ENCODE measurements around the gene NEK6.

The NEK6 gene

DNA sequence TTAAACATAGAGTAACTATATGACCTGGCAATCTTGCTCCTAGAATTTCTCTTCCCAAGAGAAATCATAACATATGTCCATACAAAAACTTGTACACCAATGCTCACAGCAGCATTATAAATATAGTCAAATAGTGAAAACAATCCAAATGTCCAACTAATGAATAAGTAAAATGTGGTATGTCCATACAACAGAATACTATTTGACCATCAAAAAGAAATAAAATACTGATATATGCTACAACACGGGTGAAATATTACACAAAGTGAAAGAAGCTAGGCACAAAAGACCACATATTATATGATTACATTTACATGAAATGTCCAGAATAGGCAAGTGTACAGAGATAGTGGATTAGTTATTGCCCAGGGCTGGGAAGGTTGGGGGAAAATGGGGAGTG lies 116.1 kb downstream of the NEK6 start:
- DNase-seq (ENCODE audit: low read depth in 2 of 2) = no peak

DNA sequence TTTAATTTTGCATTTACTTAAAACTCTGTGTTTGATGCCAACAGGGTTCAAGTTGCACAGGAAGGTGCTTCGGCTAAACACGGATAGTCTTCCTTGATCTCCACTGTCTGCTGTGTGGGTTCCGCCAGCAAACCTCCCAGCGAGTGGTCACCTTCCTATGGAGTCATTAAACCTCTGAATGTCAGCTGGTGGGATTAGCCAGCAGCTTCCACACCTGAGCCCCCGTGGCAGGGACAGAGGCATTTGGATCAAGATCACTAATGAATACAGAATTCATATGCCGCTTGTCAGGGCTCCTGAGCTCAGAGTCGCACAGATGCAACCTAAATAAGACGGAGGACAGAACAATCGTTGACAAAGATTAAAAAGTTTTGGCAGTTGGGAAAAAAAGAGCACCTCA lies 118.0 kb downstream of the NEK6 start:
- no peak for DNase-seq (ENCODE audit: low read depth in 2 of 2)

DNA sequence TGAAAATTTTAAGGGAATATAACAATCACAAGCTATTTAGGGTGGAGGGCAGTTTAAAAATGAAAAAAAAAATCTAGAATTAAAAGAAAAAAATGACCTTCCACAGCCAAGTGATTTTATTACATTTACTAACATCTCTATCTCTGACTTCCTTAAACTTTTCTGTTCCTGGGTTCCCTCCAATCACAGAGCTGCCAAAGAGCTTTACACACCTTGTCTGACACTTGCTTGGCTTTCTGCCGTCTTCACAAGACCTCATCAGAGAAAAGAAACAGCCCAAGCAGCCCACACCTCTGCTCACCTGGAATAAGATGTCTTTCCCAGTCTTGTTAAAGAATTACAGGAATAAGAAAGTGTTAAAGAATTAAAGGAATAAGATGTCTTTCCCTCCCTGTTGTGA lies 118.6 kb downstream of the NEK6 start:
- DNase-seq (ENCODE audit: low read depth in 2 of 2) = no peak

DNA sequence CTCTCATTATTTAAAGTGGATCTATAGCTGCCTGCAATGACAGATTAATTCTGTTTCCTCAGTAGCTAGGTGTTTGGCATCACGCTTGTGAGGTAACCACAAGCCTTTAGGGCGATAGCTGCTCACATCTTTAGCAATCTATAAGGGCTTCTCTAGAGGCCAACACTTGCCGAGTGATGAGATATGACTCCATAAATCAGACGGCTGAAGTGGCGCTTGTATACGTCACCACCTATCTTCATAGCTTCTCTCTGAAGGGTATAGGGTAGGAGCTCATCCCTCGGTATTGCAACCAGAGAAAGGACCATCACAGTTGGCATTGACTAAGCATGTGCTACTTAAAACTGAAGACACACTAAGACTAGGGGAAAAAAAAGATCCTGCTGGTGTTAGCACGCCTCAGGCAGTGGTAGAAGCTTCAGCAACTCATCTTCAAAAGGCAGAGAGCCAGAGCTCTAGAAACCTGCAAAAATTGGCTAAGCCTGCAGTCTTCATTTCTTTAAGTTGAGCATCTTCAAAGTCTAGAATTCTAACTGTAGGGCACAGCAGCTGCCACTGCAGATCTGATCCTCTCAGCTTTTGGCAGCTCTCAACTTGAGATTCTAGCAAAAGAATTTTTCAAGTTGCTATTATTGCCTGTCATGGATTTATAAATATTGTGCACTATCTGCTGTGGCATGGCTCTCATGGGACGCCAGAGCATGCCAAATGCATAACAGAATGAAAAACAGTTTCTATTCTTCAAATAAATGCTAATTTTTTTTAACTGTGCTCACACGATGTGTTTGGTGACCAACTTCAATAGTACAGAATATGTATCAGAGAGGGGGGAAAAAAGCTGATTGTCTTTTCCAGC lies 120.0 kb downstream of the NEK6 start:
- no peak for DNase-seq (ENCODE audit: low read depth in 2 of 2)

DNA sequence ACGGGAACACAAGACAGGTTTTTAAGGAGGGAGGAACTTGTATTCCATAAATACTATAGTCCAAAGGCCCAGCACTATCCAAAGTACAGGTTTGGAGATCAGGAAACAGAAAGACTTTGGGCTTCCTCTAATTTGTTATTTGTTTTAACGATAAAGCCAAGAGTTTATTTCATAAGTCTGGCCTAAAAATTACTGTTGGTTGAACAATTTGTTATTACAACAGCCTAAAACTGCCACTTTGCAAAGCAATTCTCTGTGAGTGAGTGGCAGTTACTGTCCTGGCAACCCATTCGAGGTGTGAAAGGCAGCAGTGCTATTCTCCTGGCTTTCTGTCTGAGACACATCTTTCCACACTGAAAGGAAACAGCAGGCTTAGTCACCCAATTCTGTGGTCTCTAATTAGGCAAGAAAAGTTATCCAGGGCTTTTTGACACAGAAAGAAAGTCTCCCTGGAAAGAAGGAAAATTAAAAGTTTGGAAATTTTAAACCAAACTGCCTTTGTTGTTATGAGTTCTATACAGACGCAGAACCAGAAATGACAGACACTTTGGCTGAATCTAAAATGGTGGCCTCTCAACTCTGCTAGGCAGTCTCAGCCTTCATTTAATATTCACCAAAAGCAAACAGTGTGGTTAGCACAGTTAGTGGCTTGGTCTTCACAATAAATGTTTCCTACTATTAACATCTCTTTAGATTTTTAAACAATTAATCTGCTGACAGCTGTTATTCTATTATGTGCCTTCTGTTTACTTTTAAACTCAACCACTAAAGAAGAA lies 123.6 kb downstream of the NEK6 start:
- DNase-seq (ENCODE audit: low read depth in 2 of 2) = no peak

DNA sequence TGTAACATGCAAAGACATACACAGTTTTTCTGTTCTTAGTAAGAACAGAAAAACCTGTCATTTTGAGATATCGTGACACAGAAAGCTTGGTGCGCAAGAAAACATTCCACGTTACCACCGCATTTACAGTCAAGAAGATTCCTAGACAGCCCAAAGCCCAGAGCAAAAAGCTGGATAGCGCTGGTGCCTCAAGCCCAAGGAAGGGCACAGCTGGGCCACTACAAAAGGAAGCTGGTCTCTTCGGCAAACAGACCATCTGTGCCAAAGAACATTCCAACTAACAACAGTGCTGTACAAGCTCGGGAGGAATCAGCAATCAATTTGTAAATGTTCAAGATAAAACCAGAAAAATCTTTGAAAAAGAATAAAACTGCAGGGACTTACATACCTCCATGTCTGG lies 126.5 kb downstream of the NEK6 start:
- DNase-seq (ENCODE audit: low read depth in 2 of 2) = no peak

DNA sequence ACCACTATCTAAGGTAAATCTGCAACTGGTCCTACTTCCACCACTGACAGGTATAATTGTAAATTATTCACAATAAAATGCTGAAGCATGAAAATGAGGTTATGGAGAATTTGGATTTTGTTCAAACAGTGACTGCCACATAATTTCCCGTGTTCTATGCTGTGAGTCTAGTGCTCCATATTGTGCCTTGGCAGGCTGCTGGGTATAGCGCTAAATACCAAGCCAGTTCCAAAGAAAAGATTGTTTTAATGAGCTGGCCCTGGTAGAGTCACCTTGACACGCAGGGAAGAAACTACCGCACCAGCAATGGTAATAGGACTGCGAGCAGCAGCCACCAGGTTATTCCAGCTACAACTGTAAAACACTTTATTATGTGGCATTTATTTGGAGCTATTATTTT lies 127.1 kb downstream of the NEK6 start:
- no peak for DNase-seq (ENCODE audit: low read depth in 2 of 2)

DNA sequence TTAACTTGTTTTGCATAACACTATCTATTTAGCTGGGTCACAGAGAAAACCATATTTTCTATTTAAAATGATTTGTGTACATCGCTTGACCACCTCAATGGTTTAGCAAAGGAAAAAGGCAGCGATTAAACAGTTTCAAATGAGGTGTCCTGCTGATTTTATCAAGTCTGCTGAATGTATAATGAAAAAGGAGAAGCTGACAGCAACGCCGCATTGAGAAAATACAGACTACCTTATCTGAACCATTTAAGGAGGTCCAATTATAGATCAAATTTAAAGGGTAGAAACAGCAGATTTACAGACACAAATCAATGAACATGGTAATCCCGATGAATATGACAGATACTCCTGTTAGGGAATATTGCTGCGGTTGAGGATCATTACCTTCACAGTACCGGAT lies 127.9 kb downstream of the NEK6 start:
- no peak for DNase-seq (ENCODE audit: low read depth in 2 of 2)

DNA sequence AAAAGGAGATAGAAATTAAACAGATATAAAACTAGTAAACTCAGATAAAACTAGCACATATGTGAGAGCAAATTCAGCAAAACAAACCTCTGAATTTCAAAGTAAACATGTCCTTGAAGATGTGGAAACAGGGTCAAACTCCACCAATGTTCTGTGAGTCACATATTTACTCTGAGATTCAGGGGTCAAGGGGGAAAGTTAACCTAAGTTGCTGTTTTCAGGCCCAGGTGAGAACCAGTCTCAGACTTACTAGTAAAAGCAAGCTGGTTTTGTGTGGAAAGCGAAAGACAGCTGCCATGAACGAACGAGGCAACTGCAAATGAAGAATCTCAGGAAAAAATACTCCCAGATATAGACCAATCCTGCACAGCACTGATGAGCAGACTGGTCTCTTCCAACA lies 128.5 kb downstream of the NEK6 start:
- no peak for DNase-seq (ENCODE audit: low read depth in 2 of 2)

DNA sequence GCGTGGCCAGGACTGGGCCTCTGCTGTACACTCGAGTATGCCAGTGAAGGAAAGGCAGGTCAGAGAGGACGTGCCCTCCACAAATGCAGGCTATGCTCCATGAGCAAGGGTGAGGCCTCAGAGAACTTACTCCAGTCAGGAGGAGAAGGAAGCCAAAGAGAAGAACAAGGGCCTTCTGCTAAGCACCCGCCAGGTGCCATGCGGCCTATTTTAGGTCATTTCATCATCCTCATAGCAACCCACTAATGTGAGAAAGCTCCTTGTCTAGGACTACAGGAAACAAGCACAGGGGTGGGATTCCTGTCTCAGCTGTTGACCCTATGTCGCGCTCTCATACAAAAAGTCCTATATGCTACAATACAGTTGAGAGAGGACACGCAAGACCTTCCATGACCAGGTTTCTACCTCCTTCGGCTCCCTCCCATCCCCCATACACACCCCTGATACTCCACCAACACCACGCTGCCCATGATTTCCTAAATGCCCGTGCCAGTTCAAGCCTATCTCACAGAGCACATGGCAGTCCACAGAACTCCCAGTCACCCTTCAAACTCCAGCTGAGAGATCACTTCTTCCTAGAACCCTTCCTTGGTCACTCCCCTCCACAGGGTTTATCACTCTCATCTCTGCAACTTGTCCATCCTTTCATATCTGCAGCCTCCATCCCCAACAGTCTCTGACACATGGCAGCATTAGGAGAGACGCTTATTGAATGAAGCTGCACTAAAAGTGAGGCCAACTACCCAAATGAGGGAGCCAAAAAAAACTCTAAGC lies 130.7 kb downstream of the NEK6 start:
- no peak for DNase-seq (ENCODE audit: low read depth in 2 of 2)

DNA sequence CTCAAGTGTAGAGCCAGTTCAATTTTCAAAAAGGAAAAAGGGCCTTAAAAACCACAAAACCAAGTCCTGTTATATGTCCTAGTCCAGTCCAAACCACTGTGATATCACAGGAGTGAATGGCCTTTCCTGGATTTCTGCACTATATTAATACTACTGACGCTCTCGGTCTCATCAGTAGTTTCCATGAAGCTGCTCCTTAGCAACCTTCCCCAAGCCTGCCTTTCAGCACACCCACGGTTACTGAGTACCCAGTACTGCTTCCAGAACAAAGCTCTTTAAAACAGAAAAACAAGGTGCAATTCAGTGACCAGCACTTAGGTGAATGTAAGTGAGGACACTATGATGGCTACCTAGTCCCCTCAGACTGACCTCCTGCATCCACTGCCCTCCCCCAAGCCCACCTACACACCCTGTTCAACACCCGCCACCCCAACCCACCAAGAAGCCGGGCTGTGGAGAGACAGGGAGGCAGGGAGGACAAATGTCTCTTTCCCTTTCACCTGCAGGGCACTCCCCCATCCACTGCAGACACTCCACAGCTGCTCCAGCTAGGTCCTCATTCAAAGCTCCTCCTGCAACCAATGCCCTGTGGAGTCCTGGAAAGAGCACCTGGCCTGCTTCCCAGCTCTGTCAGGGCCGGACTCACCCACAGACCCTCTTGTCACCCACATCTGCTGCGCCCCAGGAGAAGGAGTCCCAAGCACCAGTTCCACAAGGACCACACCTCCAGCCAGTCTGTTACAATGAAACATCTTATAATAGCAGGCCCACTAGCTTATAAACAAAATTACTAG lies 131.6 kb downstream of the NEK6 start:
- DNase-seq (ENCODE audit: low read depth in 2 of 2) = no peak

DNA sequence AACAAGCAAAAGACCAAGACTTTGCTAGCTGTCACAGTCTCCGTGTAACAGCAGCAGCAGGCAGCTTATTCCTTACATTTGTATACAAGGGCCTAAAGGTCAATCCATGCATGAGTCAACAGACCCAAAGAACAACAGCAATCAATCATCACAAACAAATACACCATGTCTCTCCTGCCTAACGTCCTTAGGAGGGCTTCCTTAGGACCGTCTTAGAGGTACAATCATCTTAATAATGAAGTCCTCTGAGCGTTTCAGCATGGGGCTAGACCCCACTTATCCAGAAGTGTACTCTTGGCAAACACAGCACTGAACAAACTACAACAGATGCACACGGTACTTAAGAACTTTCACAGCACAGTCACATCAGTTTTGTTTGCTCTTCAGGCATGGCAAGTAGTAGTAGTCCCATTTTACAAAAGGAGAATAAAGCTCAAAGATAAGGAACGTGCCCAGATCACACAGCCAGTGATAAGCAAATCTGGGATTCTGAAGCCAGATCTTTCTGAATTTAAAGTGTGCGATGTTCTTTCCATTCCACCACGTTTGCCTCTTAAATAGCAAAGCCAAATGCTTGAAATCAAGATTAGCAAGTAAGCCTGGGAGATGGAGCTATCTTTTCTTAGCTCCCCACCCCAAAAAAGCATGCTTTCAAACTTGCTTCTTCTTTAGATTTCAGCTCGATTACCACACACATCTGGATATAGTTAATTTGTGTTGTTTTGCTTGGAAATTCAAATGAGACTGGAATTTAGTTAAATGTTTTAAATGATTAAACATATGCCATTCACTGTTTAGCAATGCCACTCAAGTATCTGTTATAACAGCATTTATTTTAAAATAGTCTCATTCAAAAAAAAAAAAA lies 133.3 kb downstream of the NEK6 start:
- no peak for DNase-seq (ENCODE audit: low read depth in 2 of 2)

DNA sequence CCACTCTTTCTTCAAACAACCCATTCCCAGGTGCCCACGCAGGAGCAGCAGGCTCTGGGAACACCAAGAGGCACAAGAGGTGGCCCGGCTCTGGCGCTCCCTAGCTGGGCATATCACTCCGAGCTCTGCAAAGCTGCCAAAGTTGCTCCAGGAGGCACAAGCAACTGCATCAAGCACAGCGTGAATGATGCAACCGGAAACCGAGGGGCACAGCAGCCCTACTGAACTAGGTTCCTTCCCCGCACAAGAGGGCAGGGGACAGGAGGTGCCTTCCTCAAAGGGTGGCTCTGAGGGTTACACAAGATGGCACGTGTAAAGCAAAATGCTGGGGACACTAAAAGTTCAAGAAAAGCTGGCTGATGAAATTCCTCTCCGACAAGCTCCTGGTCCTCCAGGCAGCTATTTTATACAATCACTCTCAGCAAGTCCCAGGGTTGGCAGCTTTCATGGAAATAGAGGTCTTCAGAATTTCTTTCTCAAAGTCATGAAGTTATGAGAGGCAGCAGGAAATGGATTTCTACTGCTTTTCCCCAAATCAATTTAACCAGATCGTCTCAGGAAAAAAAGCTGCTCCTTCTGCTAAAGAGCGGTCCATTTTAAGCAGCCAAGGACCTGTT lies 134.6 kb downstream of the NEK6 start:
- DNase-seq (ENCODE audit: low read depth in 2 of 2) = no peak

DNA sequence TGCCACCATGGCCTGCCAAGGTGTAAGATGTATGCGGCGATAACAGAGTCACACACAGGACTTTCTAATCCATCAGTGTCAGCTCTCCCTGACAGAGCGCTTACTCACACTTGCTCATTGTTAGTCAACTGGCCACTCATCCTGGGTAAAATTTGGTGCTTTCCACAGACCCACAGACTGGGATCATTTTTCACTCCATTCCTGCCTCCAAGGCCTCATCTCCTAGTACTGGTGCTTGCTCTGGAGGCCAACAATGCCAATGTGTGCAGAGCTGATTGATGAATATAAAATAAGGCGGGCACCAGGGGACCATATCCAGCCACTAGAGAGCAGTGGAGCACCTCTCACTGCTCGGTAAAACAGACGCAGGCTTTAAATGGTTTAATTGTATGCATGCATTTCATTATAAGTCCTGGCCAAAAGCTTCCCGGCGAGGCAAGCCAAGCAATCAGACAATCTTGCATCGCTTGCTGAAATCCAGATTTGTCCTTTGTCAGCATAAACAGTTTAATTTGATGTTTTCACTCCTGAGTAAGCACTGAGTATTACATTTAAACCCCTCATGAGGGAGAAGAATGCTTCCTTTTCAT lies 135.2 kb downstream of the NEK6 start:
- DNase-seq (ENCODE audit: low read depth in 2 of 2) = no peak

DNA sequence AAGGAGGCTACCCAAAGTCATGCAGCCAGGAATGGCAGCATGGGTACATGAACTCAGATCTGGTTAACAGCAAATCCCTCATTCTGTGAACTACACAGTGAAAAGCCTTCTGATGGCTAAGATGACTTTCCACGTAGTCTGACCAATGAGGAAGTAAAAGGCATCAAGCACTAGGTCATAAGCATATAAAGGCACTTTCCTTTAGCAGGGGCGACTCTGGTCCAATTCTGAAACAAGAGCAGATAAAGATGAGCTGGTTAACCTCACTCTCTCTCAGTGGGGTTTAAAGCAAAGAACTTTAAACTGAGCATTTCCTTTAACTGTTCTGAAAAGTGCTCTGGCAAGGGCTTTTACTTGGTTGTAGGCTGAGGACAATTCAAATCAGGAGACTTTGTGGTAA lies 136.4 kb downstream of the NEK6 start:
- no peak for DNase-seq (ENCODE audit: low read depth in 2 of 2)

DNA sequence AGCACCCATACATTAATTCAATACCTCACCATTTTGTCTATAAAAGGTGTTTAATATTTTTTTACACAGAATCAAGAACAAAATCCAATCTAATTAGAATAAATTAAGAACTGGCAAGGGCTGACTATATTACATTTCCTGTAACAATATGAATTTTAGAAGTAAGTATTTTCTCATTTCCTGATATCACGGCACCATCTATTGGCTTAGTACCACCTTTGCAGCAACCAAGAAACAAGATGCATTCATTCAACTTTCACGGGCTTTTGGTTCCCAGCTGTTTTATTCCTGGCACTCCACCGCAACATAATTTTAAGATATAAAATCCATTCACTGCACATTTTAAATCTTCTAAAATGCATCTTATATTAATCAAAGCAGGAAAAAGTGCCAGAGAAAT lies 136.8 kb downstream of the NEK6 start:
- no peak for DNase-seq (ENCODE audit: low read depth in 2 of 2)

DNA sequence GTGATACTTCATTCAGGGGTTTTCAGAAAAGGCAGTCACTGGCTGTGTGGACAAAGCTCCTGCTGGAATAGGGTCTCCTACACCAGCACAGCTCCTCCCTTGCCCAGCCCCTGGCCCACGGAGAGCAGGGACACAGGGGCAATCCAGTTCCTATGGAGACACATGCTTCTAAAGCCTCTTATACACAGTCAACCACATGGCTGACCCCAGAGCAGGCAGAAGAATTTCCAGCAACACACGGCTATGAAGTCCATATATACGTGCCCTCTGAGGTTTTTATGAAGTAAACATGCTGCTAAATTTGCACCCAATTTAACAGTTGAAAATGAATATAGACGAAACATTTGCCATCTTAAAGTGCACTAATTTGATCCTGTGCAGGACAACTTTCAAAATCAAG lies 138.1 kb downstream of the NEK6 start:
- DNase-seq (ENCODE audit: low read depth in 2 of 2) = no peak

DNA sequence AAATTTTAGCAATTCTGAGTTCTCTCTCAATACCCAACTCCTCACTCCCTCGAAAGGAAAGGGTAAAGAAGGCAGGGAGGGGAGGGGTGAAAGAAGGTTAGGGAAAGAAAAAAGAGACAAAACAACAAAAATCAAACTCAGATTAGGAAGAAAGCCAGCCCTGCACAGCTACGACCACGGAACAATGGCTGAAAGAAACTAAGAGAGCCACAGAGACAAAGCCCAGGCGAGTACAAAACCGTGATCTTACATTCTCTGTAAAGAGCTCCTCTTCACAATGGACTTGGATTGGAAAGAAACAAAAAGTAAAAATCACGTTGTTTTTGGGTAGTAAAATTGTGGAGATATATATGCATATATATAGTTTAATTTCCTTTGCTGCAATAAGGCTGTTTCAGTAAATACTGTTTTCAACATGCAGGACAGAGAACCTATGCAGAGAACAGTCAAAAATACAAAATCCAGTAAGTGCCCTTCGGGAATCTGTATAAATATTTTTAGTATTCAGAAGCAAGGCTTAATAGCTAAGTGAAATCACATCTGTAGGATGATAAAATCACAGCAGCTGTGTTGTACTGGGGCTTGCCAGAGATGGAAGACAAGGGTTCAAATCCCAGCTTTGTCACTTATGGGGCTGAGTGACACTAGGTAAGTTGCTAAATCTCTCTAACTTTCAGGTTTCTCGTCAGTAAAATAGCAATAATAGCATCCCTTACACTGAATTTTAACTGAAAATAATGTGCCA lies 140.6 kb downstream of the NEK6 start:
- DNase-seq (ENCODE audit: low read depth in 2 of 2) = no peak

DNA sequence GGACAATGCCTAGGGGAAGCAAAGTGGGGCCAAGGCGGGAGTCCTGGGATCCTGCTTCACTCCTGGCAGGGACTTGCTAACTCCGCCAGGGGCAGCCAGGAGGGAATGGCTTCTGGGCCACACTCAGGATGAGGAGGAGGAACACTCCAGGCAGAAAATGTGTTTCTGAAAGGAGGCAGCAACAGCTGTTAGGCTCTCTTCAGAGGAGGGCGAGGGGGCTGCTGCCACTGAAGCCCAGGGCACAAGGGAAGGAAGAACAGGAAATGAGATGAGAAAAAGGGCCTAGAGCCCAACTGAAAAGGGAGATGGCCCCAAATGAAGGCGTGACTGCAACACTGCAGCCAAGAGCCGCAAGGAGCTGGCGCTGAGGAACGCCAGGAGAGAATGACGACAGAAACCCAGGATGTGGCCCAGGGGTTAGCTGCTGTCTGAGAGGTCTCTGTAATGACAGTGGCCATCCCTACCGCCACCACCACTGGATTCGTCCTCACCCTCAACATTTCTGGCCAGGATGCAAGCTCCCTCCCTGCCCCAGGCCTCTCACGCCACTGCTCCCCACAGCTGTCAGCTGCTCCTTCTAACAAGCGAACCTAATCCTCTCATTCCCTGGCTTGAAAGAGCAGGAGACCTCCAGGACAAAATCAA lies 141.7 kb downstream of the NEK6 start:
- no peak for DNase-seq (ENCODE audit: low read depth in 2 of 2)
